SK-N-SH treated with all-trans-retinoic acid at 6 μM for 48 hours (cell line): ENCODE results near the gene ACO1.

ENCODE experiments used
- ARNTL ChIP-seq: fragments of 450-650 bp; formaldehyde crosslinking; IDR thresholded peaks from 2 replicates; pipeline ENCODE4 v1.5.0; 2020; ENCODE audit warnings: low read depth, mild to moderate bottlenecking, moderate library complexity, borderline replicate concordance
- CSDC2 ChIP-seq: fragments of 250-450 bp; sonication (Bioruptor Pico); IDR thresholded peaks from 2 replicates; pipeline ENCODE4 v1.5.0; 2020; ENCODE audit warnings: mild to moderate bottlenecking, moderate library complexity
- GLIS3 ChIP-seq: fragments of 250-450 bp; sonication (Bioruptor Pico); IDR thresholded peaks from 2 replicates; pipeline ENCODE4 v1.5.0; 2020; ENCODE audit warnings: mild to moderate bottlenecking, moderate library complexity
- PPARA ChIP-seq: fragments of 250-450 bp; sonication (Bioruptor Pico); IDR thresholded peaks from 2 replicates; pipeline ENCODE4 v1.5.0; 2020; ENCODE audit warnings: mild to moderate bottlenecking, borderline replicate concordance
- RARB ChIP-seq: fragments of 250-450 bp; sonication (Bioruptor Pico); IDR thresholded peaks from 2 replicates; pipeline ENCODE4 v1.8.0; 2021; ENCODE audit warnings: mild to moderate bottlenecking, moderate library complexity
- SNAI2 ChIP-seq: fragments of 250-450 bp; sonication (Bioruptor Pico); IDR thresholded peaks from 2 replicates; pipeline ENCODE4 v1.5.0; 2020; ENCODE audit warnings: mild to moderate bottlenecking, moderate library complexity
- TCF4 ChIP-seq: fragments of 250-450 bp; sonication (Bioruptor Pico); IDR thresholded peaks from 2 replicates; pipeline ENCODE4 v1.8.0; 2021; ENCODE audit warnings: mild to moderate bottlenecking, moderate library complexity, borderline replicate concordance
- TOX ChIP-seq: fragments of 250-450 bp; sonication (Bioruptor Pico); IDR thresholded peaks from 2 replicates; pipeline ENCODE4 v1.8.0; 2021; ENCODE audit warnings: mild to moderate bottlenecking, moderate library complexity, borderline replicate concordance
- ZC3H10 ChIP-seq: fragments of 250-450 bp; sonication (Bioruptor Pico); IDR thresholded peaks from 2 replicates; pipeline ENCODE4 v1.5.1; 2021; ENCODE audit warnings: mild to moderate bottlenecking, moderate library complexity
- ZFP30 ChIP-seq: fragments of 450-650 bp; formaldehyde crosslinking; IDR thresholded peaks from 2 replicates; pipeline ENCODE4 v1.5.0; 2022; ENCODE audit warnings: mild to moderate bottlenecking, moderate library complexity
- ZNF565 ChIP-seq: fragments of 450-650 bp; formaldehyde crosslinking; conservative IDR thresholded peaks from 2 replicates; pipeline ENCODE4 v1.5.0; 2020; ENCODE audit warnings: low read depth, mild to moderate bottlenecking, moderate library complexity
- TF ChIP-seq, protein P1 (sequence below): fragments of 250-450 bp; sonication (Bioruptor Pico); IDR thresholded peaks from 2 replicates; pipeline ENCODE4 v1.5.1; 2021; ENCODE audit warnings: mild to moderate bottlenecking, moderate library complexity
- TF ChIP-seq, protein P2 (sequence below): fragments of 250-450 bp; sonication (Bioruptor Pico); IDR thresholded peaks from 2 replicates; pipeline ENCODE4 v1.8.0; 2020; ENCODE audit warnings: mild to moderate bottlenecking, moderate library complexity, borderline replicate concordance

DNA sequence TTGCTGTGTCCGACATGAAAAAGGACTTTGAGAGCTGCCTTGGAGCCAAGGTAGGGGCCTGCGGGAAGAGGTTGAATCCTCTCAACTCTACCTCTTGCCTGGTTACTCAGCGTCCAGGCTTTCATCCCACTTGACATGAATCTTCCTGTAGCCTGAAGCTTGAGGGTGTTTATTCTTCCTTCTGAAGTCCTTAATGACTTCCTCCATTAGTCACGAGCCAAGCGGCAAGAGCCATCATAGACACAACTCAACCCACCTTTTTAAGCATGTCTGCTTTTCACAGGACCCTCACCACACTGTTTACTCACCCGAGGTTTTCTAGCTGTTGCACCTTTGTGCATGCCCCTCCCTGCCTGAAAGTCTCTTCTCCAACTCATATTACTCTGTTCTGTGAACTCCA lies 40.2 kb downstream of the ACO1 start:
- TF ChIP-seq, protein P1, sequence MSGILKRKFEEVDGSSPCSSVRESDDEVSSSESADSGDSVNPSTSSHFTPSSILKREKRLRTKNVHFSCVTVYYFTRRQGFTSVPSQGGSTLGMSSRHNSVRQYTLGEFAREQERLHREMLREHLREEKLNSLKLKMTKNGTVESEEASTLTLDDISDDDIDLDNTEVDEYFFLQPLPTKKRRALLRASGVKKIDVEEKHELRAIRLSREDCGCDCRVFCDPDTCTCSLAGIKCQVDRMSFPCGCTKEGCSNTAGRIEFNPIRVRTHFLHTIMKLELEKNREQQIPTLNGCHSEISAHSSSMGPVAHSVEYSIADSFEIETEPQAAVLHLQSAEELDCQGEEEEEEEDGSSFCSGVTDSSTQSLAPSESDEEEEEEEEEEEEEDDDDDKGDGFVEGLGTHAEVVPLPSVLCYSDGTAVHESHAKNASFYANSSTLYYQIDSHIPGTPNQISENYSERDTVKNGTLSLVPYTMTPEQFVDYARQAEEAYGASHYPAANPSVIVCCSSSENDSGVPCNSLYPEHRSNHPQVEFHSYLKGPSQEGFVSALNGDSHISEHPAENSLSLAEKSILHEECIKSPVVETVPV (CRISPR knock-in tag): no peak
- TF ChIP-seq ZFP30 (CRISPR knock-in tag) (no peak), ZNF565 (CRISPR knock-in tag) (no peak), TOX (CRISPR knock-in tag) (no peak), ARNTL (CRISPR knock-in tag) (no peak), RARB (no peak), ZC3H10 (no peak), GLIS3 (CRISPR knock-in tag) (no peak), SNAI2 (CRISPR knock-in tag) (no peak), CSDC2 (CRISPR knock-in tag) (no peak), TCF4 (CRISPR knock-in tag) (no peak), PPARA (CRISPR knock-in tag) (no peak)
- TF ChIP-seq, protein P2, sequence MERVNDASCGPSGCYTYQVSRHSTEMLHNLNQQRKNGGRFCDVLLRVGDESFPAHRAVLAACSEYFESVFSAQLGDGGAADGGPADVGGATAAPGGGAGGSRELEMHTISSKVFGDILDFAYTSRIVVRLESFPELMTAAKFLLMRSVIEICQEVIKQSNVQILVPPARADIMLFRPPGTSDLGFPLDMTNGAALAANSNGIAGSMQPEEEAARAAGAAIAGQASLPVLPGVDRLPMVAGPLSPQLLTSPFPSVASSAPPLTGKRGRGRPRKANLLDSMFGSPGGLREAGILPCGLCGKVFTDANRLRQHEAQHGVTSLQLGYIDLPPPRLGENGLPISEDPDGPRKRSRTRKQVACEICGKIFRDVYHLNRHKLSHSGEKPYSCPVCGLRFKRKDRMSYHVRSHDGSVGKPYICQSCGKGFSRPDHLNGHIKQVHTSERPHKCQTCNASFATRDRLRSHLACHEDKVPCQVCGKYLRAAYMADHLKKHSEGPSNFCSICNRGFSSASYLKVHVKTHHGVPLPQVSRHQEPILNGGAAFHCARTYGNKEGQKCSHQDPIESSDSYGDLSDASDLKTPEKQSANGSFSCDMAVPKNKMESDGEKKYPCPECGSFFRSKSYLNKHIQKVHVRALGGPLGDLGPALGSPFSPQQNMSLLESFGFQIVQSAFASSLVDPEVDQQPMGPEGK (CRISPR knock-in tag): no peak
